GM08714 (cell line): ENCODE data around the gene THOC6.
"Not testable (repeated sequence)": the region's sequence is repeated elsewhere in the genome, so short reads cannot be mapped to it uniquely, and the experiment has no call there.

Source experiments
- H3K4me3 ChIP-seq: fragments of 200-500 bp; sonication (Bioruptor generic); 2 replicates; pipeline ENCODE4 v1.5.1; 2014; ENCODE audit warnings: mild to moderate bottlenecking, low read length, inconsistent platforms
- ZNF274 ChIP-seq: IDR thresholded peaks from 2 replicates; pipeline ENCODE4 v1.6.1; 2012; ENCODE audit warnings: mild to moderate bottlenecking, low read depth, low read length

The THOC6 gene

GRCh38 chr16:3066440-3066748 lies 42.6 kb downstream of the THOC6 start:
- H3K4me3 ChIP-seq = peak overlapping the region; percentile 19; the same call in 1 of the 2 replicates
- TF ChIP-seq ZNF274 = no peak

- no peak for TF ChIP-seq ZNF274
- no peak overlapping the region for H3K4me3 ChIP-seq
Measured at GRCh38 chr16:3068487-3068886, 44.7 kb downstream of the THOC6 start.

GRCh38 chr16:3069146-3069545 lies 45.3 kb downstream of the THOC6 start:
- H3K4me3 ChIP-seq = not testable (repeated sequence)

- no peak for TF ChIP-seq ZNF274
- no peak overlapping the region for H3K4me3 ChIP-seq
Measured at GRCh38 chr16:3070608-3071111, 46.8 kb downstream of the THOC6 start.

GRCh38 chr16:3071655-3072054 lies 47.8 kb downstream of the THOC6 start:
- H3K4me3 ChIP-seq = no peak overlapping the region
- TF ChIP-seq ZNF274 = no peak

- H3K4me3 ChIP-seq = not testable (repeated sequence)
Measured at GRCh38 chr16:3072148-3072547, 48.3 kb downstream of the THOC6 start.

GRCh38 chr16:3072576-3073263 lies 48.9 kb downstream of the THOC6 start:
- not testable (repeated sequence) for H3K4me3 ChIP-seq

GRCh38 chr16:3073448-3073847 lies 49.6 kb downstream of the THOC6 start:
- H3K4me3 ChIP-seq = no peak overlapping the region
- TF ChIP-seq ZNF274 = no peak

- H3K4me3 ChIP-seq = peak overlapping the region; percentile 45; the same call in 1 of the 2 replicates
Measured at GRCh38 chr16:3074860-3075522, 51.2 kb downstream of the THOC6 start.

GRCh38 chr16:3075523-3075915 lies 51.7 kb downstream of the THOC6 start:
- no peak for TF ChIP-seq ZNF274
- peak overlapping the region; percentile 45; the same call in 1 of the 2 replicates for H3K4me3 ChIP-seq

More at GRCh38 chr16:3074860-3075522, 51.2 kb downstream of the THOC6 start:
- no peak for TF ChIP-seq ZNF274

GRCh38 chr16:3075946-3076345 lies 52.1 kb downstream of the THOC6 start:
- H3K4me3 ChIP-seq = not testable (repeated sequence)

GRCh38 chr16:3076577-3076976 lies 52.7 kb downstream of the THOC6 start:
- TF ChIP-seq ZNF274 = no peak
- H3K4me3 ChIP-seq = peak overlapping the region; percentile 11; the same call in 1 of the 2 replicates
